GM21723 (cell line): Measurements from ENCODE around the gene SUPT3H.
A peak's percentile ranks its signal among the peaks of the same experiment; 100 is the strongest.

Experiments
- ATAC-seq: cut with Tn5 transposase; IDR thresholded peaks from one replicate; pipeline ENCODE4 v1.9.1; 2021; ENCODE audit warnings: mild to moderate bottlenecking, moderate library complexity; ENCODE audit not compliant: unreplicated experiment

SUPT3H gene

DNA sequence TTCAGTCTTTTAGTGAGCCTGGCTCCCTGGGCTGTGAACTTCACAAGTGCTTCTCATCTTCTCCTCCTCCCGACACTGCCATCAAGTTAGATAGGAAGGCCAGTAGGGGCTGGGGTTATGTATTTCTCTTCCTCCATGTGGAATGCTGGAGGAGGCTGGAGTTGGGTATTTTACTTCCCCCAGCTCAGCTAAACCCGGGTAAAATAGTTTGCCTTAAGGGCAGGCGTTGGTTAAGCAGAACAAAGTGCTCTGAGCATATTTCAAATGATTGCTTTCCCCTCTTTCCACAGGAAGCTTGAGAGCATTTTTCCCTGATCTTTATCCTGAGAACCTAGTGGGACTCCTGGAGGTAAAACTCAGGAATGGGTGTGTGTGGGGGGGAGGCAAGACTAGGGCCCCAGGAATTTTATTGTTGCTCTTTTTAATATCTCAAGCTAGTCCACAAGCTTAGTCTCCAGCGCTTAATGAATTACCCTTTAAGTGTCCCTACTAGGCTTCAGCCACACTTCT is 16.9 kb upstream of the SUPT3H start:
- no peak for ATAC-seq

DNA sequence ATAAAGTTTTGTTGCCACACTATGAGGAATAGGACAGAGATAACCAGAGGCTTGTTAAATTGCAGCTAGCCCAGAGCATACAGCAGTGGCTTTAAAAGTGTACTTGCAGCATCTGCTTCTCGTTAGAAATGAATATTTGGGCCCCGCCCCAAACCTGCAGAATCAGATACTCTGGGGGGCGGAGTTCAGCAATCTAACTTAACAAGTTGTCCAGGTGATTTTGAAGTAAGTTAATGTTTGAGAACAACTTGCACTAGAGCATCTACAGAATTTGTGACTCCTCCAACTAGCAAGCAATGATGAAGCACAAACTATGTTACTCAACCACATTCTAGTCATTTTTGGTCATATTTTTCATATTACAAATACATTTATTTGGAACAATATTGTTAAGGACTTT is 10.6 kb upstream of the SUPT3H start:
- no peak for ATAC-seq

DNA sequence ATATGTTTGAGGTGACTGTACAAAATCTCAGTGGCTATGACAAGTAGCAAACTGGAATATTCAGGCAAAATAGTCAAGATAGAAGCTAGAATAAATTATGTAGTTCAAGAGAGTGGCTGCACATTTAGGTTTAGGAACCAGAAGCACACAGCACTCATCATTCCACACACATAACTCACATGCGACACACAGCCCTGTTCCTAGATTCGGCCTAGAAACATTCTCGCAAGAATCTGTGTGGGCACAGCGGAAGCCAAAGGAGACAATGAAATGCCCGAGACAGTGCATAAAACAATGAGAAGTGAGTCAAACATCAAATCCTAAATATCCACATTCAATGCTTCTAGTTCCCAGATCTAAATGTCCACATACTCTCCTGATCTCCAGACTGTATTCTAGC is 9.5 kb upstream of the SUPT3H start:
- ATAC-seq = no peak

DNA sequence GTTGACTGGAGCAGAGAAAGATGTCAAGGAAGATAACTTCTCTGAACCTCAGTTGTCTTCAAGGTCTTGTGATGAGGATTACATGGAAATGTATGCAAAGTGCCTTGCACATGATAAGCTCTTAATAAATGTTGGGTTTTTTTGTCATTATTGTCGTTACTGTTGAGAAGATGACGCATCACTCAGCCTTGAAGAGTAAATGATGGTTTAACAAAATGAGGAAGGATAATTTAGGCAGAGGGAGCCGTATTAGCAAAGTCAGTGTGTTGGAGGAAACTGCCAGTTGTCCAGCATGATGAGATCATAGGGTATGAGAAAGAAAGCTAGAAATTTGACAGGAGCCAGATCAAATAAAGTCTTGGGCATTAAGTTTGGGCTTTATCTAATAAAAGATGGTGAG is 8.8 kb upstream of the SUPT3H start:
- no peak for ATAC-seq

DNA sequence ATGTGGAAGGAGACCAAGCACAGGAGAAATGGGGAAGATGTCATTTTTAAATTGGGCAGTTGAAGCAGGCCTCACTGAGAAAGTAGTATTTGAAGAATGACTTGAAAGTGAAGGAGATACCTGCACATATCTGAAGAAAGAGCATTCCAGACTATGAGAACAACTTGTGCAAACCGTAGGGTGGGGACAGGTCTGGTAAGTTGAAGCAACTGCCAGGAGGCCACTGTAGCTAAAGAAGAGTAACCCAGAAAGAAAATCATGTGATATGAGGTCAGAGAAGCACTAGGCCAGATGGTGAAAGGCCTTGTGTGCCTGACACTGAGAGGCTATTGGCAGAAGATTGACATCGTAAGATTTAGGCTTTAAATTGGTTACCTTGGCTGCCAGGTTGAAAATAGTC is 4.7 kb upstream of the SUPT3H start:
- ATAC-seq = no peak

DNA sequence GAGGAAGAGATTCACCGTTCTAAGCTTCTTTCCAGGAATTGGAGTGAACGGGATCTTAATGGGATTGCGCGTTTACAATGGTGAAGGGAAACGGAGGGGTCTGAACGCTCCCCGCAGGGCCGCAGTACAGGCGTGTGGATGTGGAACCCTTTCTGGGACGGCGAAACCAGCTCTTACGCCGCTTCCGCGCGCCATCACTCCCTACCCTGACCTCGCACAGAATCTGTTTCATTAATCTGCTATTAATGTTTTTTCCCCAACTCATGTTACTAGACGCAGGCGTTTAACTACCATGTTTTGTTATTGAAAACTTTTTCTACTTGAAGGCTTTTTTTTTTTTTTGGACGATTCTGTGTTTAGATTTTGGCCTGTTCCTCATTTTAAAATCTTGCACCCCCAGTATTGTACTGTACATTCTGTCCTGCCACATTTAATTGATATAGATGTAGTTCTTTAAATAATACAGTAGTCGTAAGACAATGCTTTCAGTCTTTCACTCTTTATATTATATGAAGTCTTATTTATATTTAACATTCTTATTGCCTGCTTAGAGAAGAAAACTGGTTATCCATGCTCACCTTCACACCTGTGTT is 696 bp upstream of the SUPT3H start:
- peak; percentile 44 for ATAC-seq

DNA sequence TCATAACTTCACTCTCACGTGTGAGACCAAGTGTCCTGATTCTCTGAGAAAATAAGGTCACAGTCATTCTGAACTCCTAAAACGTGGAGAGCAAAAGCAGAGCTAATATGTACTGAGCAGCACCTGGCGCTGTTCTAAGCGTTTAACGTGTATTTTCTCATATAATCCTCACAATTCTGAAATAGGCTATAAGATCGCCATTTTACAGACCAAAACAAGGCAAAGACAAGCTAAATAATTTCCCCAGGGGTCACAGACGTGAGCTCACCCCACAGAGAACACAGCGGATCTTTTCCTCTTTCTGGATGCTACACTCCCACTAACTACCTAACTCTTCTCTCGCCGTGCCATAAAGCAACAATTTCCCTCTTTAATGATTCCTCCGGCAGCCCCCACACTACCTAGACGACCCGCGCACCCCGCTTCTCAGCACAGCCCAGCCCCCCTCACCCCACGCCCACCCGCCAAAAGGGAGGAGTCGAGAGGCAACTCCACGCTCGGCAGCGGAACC is 636 bp downstream of the SUPT3H start:
- peak; percentile 9 for ATAC-seq

DNA sequence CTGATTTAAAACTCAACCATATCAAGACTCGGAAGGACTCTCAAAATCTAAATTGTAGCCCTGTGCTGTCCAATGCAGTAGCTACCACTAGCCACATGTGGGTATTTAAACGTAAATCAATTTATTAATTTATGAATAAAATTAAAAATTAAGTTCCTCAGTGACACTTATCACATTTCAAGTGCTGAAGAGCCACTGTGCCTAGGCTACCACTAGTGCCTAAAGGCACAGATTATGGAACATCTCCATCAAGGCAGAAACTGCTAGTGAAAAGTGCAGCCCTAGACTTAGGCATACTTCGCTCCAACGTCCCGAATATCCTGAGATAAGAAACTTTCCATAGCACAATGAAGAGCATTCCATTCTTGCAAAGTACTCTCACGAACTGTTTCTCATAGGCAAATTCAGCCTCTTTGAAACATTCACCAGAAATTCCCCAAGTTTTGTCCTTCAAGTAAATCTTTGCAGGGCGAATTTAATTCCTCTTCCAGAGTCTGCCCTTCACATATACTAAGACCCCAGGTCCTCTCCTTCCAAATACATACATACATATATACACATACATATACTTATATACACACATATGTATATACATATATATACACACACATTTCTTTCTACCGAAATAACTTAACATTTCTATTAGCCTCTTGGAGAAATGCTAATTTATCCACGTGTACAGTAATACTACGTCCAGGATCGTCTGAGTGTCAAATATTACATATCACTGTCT is 1.3 kb downstream of the SUPT3H start:
- ATAC-seq = no peak

DNA sequence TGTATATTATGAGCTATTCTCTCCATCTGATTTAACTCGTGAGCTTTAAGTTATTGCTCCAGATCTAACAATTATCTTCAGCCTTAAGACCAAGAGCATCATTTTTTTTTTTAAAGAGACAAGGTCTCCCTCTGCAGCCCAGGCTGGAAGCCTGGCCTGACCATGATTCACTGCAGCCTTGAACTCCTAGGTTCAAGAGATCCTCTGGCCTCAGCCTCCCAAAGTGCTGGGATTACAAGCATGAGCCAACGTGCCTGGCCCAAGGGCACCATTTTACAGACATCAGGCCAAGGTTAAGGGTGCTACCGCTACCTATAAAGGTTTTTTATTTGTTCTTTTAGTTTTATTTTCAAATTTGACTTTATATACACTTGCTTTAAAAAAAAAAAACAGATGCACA is 2.3 kb downstream of the SUPT3H start:
- ATAC-seq = no peak

DNA sequence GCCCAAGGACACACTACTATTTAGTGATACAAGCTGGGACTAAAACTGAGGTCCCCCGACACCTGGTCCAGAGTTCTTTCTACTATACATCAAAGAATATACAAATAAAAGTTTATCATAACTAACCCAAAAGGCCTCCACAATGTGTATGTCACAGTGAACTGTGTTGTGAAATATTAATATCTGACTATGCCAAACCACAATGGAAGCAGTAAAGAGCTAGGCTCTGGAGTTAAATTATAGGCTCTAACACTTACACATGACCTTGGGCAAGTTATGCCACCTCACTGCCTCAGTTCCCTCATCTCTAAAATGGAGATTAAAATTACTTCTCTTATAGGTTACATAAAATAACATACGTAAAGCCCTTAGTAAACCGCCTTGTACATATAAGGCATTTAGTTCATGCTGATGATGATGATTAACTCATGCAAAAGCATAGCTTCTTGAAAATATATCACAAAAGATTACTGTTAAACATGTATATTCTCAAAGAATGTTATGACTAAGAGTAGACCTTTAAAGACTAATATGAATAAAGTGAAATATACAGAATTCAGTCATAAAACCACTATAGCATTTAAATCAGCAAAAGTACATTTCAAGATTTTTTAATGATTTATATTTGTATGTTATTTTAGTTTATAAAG is 5.7 kb downstream of the SUPT3H start:
- ATAC-seq = no peak

DNA sequence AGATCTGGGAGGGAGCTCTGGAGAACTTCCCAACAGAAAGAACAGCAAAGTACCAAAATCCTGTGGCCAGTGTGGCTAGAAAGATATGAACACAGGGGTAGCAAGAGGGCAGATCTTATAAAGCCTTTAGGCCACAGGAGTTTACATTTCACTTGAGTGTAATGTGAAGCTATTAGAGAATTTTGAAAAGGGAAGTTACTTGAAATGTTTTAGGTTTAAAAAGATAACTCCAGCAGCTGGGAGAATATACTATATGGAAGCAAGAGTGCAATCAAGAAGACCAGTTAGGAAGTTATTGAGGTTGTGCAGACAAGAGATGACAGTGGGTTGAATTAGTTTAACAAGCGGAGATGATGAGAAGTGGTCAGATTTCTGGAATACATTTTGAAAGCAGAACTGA is 7.9 kb downstream of the SUPT3H start:
- ATAC-seq = no peak

DNA sequence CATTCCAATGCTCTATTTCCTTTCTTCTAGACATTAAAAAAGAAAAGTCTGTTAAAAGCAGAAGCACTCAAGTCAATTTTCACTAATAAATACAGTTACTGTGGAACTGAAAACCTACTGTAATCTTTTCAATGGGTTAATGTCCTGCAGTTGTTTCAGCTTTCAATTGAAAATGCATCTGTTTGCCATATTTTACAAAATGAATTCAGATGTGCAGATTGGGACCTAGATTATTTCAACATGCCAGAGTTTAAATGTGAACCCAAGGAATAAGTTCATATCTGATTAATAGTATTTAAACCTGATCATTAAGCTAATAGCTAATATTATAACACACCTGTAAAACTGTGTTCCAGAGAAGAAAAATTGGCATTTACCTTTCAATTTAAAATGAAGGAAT is 9.7 kb downstream of the SUPT3H start:
- no peak for ATAC-seq

DNA sequence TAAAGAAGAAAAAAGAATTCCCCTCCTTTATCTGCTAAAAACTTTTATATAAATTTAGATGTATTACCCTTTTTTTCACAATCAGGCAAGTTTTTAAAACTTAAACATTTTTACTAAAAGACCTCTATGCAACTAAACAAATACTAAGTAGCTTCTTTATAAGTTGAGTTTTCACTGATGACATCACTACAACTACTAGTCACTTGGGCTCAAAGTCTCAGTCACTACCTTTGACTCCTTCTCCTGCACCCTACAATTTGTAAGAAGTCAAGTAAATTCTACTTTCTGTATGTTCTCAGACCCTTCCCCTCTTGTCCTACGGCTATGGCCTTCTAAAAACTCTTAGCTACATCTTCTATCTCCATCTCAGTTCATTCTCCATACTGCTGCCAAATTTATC is 11.2 kb downstream of the SUPT3H start:
- no peak for ATAC-seq

DNA sequence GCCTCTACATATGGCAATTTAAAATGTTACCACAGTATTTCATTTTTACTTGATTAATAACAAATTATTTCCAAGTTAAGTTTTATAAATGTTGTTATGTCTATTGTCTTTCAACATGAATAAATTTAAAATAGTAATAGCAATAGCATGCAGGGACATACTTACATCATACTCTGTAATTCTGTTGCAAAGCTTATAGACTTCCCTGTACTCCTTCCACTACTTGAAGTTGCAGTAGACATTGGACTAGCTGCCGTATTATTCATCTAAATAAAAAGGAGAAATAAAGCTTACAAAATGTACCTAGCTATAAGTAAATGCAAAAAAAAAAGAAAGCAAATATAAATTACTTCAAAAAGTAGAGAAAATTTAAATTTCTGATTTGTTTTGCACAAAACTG is 12.7 kb downstream of the SUPT3H start:
- ATAC-seq = no peak

DNA sequence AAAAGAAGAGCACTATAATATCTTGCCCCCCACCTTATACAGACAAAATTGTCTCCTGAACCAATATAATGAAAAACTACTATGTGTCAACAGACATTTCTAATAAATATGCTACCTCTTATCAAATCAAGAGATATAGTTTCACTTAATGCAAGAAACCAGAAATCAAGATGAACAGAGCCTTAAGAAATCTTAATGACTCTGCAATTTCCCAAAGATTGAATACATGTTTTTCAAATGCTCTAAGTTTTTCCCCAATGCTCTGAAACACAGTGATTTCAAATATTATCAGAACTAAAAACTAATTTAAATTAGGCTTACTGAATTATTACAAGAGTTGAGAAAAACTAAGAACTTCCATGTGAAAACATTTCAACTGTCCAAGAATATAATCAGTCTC is 13.3 kb downstream of the SUPT3H start:
- ATAC-seq = no peak

DNA sequence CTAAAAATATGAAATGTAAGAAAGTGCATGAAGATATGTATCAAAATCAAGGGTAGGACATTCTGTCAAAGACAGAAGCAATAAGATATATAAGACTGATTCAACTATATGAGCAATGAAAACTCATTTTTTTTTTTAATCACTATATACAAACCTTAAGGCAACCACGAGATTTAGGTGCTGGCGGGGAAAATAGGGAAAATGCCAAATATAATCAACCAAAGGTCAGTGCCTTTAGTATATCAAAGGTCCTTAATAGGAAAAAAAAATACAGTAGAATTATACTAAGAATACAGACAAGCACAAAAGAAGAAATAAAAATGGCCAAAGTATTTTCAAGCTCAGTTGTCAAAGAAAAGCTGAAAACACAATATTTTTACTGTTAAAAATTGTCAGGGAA is 24.1 kb downstream of the SUPT3H start:
- ATAC-seq = no peak

DNA sequence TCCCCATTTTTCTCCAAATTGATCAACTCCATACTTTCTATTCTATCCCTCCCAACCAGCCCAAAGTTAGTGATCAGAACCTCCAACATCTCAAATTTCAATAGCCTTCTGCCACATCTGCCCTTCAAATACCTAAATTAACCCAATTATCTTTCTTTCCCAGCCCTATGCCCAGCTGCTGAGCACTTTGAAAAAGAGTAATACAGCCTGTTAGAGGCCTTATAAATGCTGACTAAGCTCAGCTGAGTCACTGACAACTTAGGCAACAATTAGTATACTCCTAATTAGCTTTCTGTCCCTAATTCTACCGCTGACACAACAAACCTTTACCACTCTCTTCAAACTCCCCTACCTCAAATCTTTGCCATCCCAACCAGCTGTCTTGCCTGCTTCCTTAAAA is 26.1 kb downstream of the SUPT3H start:
- no peak for ATAC-seq

DNA sequence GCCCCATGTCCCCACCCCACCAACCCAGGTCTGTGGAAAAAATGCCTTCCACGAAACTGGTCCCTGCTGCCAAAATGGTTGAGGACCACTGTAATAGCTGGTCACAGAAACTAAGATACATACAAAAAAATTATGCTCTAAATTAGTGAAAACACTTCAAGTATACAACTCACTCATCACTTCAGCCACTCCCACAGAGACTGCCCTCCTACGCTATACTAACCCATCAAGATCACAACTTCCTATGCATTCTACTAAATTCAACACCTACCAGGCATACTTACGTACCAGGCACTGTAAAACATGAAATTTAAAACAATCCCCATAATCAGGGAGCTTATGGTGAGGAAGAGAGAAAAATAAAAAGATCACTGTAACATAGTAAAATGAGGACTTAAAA is 26.7 kb downstream of the SUPT3H start:
- no peak for ATAC-seq

DNA sequence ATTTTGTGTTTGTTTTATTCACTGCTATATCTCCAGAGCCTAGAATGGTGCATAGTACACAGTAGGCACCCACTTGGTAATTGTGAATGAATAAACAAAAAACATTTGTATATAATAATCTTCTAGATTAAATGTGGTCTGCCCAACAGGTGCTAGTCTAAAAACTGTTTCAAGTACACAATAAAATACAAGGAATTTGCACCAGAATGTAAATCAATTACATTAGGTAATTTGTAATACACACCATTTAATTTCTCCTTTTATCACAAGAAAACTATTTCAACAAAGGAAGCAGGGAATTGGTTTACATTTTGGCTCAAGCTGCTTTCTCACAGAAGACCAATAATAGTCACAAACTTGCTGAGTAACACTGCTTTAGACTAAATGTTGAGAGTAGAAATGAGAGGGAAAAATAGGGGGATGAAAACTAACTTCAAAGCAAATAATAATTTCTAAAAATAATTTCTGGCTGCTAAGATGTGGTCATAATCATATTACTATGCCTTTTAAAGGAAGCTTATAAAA is 27.5 kb downstream of the SUPT3H start:
- no peak for ATAC-seq

DNA sequence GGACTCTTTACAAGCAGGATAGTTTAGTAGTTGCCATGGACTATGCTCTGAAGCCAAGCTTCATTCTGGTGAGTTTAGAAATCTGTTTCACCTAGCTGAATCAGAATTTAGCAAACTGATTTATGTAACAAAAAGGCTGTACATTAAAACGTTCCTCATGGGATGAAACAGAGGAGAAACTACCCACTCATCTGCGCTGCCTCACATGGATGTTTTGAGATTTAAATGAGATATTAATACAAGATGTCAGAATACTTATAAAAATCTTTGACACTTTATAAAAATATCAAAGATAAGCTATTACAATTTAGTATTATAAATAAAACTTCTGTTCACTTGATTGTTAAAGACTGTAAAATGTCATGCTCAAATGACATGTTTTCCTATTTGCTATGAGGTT is 32.8 kb downstream of the SUPT3H start:
- ATAC-seq = no peak

DNA sequence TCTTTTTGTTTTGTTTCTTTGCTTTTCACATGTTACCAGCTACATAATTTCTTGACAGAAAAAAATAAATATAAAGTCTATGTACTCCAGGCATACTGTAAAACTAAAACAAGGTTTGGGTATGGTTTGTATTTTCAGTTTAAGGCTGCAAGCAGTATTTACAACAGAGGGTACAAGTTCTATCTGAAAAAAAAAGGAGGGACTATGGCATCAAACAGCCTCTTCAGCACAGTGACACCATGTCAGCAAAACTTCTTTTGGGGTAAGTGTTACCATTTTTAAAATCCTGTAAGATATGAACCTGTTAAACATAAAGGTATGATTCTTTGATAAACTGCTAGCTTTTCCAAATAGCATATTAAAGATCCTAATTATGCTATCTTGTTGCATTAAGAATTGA is 49.2 kb downstream of the SUPT3H start:
- ATAC-seq = no peak
